ENCODE data around the gene KMO.

DNA sequence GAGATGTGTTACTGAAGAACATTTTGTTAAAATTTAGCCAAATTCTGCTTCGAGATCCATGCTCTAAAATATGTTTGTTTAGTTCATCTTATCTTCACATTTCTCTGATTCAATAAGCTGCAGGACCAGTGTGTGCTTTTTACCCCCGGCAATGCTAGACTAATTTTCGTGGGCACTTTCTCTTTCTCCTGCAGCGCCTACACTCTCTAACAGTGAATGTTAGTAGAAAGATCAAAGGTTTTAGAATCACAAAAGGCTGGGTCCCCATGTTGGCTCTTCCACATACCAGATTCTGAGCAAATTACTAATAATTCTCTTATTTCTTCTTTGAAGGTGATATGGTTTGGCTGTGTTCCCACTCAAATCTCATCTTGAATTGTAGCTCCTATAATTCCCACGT lies 99.5 kb downstream of the KMO start:
- TF ChIP-seq, protein P1, sequence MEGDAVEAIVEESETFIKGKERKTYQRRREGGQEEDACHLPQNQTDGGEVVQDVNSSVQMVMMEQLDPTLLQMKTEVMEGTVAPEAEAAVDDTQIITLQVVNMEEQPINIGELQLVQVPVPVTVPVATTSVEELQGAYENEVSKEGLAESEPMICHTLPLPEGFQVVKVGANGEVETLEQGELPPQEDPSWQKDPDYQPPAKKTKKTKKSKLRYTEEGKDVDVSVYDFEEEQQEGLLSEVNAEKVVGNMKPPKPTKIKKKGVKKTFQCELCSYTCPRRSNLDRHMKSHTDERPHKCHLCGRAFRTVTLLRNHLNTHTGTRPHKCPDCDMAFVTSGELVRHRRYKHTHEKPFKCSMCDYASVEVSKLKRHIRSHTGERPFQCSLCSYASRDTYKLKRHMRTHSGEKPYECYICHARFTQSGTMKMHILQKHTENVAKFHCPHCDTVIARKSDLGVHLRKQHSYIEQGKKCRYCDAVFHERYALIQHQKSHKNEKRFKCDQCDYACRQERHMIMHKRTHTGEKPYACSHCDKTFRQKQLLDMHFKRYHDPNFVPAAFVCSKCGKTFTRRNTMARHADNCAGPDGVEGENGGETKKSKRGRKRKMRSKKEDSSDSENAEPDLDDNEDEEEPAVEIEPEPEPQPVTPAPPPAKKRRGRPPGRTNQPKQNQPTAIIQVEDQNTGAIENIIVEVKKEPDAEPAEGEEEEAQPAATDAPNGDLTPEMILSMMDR (IDR thresholded peaks at IDR 0.05): no peak
- TF ChIP-seq EZH2 (IDR thresholded peaks at IDR 0.05) (no peak), EZH2phosphoT487 (IDR thresholded peaks at IDR 0.05) (no peak)

All from neural progenitor cell (in vitro differentiated cells).